A549 (cell line): ENCODE measurements around the gene CAPN11. TPM values are rescaled to one million over a fixed set of nuclear protein-coding genes. Genes with fewer than 3 reads are reported as not detected.

Source experiments
- ATAC-seq, 2 experiments: fragments of 200-7000 bp in 1 of 2; fragments of >200 bp in 1 of 2; cut with Nextera tagmentation in 1 of 2; cut with Tn5 transposase in 1 of 2; 3 replicates each; pipeline versions ENCODE4 v1.8.0 to v1.9.1; 2018 to 2020; ENCODE audit warnings: mild to moderate bottlenecking in 1 of 2, moderate library complexity in 1 of 2
- CTCF ChIA-PET: fragments of 300-600 bp; sonication (Branson Sonifier 250); formaldehyde crosslinking; extraction: SDS; loops from one replicate; lab custom pipeline; 2021; ENCODE audit warnings: antibody characterized with exemption, inconsistent platforms; lab: Yijun Ruan, JAX
- POLR2A ChIA-PET: fragments of 350-600 bp; formaldehyde crosslinking; extraction: SDS; loops from one replicate; lab custom pipeline; 2021; ENCODE audit warnings: antibody characterized with exemption, inconsistent platforms; lab: Yijun Ruan, JAX
- DNase-seq, 2 experiments: peaks; one replicate each; pipeline versions ENCODE4 v3.0.0 to v3.0.0-alpha.2; 2011 to 2016; ENCODE audit warnings: low read depth in 1 of 2, low spot score in 1 of 2
- FAIRE-seq: peaks from 2 replicates; lab custom pipeline; 2011; peaks lifted over from hg19 to GRCh38; lab: Jason Lieb, UNC
- H3K27ac ChIP-seq, 2 experiments: fragments of >200 bp; sonication (Bioruptor Twin); formaldehyde crosslinking; 3 replicates each; pipeline ENCODE4 v1.5.1; 2016 to 2017
- H3K4me1 ChIP-seq: fragments of >200 bp; sonication (Bioruptor Twin); formaldehyde crosslinking; 3 replicates; pipeline ENCODE4 v1.6.1; 2016
- H3K4me2 ChIP-seq: fragments of >200 bp; sonication (Bioruptor Twin); formaldehyde crosslinking; 3 replicates; pipeline ENCODE4 v1.6.1; 2016
- H3K4me3 ChIP-seq: fragments of >200 bp; sonication (Bioruptor Twin); formaldehyde crosslinking; 3 replicates; pipeline ENCODE4 v1.5.1; 2016
- H3K9me3 ChIP-seq: fragments of >200 bp; sonication (Bioruptor Twin); formaldehyde crosslinking; 3 replicates; pipeline ENCODE4 v1.6.1; 2016
- CHD2 ChIP-seq: fragments of 150-350 bp; IDR thresholded peaks from 2 replicates; pipeline ENCODE4 v1.6.1; 2014; ENCODE audit warnings: low read length; ENCODE audit not compliant: partially characterized antibody
- CHD4 ChIP-seq: fragments of 200-600 bp; sonication (generic); IDR thresholded peaks from 2 replicates; pipeline ENCODE4 v1.6.1; 2016; ENCODE audit warnings: antibody characterized with exemption, mild to moderate bottlenecking, borderline replicate concordance
- CTCF ChIP-seq: fragments of >200 bp; sonication (Bioruptor Twin); formaldehyde crosslinking; IDR thresholded peaks from 3 replicates; pipeline ENCODE4 v1.5.1; 2016
- EHMT2 ChIP-seq: fragments of 200-600 bp; sonication (generic); IDR thresholded peaks from 2 replicates; pipeline ENCODE4 v1.6.1; 2016; ENCODE audit warnings: antibody characterized with exemption, low read depth, mild to moderate bottlenecking, moderate library complexity
- ESRRA ChIP-seq: fragments of 150-350 bp; IDR thresholded peaks from 2 replicates; pipeline ENCODE4 v1.6.1; 2014; ENCODE audit warnings: mild to moderate bottlenecking, low read length, borderline replicate concordance
- GATA3 ChIP-seq: IDR thresholded peaks from 2 replicates; pipeline ENCODE4 v1.6.1; 2012; ENCODE audit warnings: borderline replicate concordance
- HES2 ChIP-seq: fragments of >200 bp; sonication (Bioruptor Twin); formaldehyde crosslinking; IDR thresholded peaks from 2 replicates; pipeline ENCODE4 v1.6.1; 2016
- HOXB13 ChIP-seq: fragments of 250-450 bp; sonication (Bioruptor Pico); IDR thresholded peaks from 2 replicates; pipeline ENCODE4 v1.5.0; 2020; ENCODE audit warnings: low read depth, mild to moderate bottlenecking, moderate library complexity
- JUN ChIP-seq, 2 experiments: fragments of >200 bp; sonication (Bioruptor Twin); formaldehyde crosslinking; IDR thresholded peaks; 2 replicates in 1 of 2; 3 replicates in 1 of 2; pipeline ENCODE4 v1.6.1; 2016 to 2017
- JUNB ChIP-seq: fragments of >200 bp; sonication (Bioruptor Twin); formaldehyde crosslinking; IDR thresholded peaks from 2 replicates; pipeline ENCODE4 v1.6.1; 2016
- MAZ ChIP-seq: fragments of 150-350 bp; IDR thresholded peaks from 2 replicates; pipeline ENCODE4 v1.6.1; 2014; ENCODE audit warnings: antibody characterized with exemption, low read depth, low read length, borderline replicate concordance
- MYC ChIP-seq: IDR thresholded peaks from 2 replicates; pipeline ENCODE4 v1.6.1; 2012; ENCODE audit warnings: mild to moderate bottlenecking, inconsistent platforms, low read length, improper control_type of control experiment, borderline replicate concordance
- NFE2L2 ChIP-seq: fragments of 150-350 bp; conservative IDR thresholded peaks from 2 replicates; pipeline ENCODE4 v1.6.1; 2014; ENCODE audit warnings: low read length
- NPAS2 ChIP-seq: fragments of 250-450 bp; sonication (Bioruptor Pico); IDR thresholded peaks from 2 replicates; pipeline ENCODE4 v1.8.0; 2022; ENCODE audit warnings: mild to moderate bottlenecking, moderate library complexity, borderline replicate concordance
- RAD21 ChIP-seq, 2 experiments: fragments of >200 bp in 1 of 2; sonication (Bioruptor Twin) in 1 of 2; formaldehyde crosslinking in 1 of 2; IDR thresholded peaks in 1 of 2; conservative IDR thresholded peaks in 1 of 2; 2 replicates in 1 of 2; 3 replicates in 1 of 2; pipeline ENCODE4 v1.6.1; 2012 to 2018; ENCODE audit warnings: inconsistent platforms in 1 of 2
- TFCP2L1 ChIP-seq: fragments of 250-450 bp; sonication (Bioruptor Pico); IDR thresholded peaks from 2 replicates; pipeline ENCODE4 v1.5.0; 2021; ENCODE audit warnings: mild to moderate bottlenecking
- ZC3H11A ChIP-seq: fragments of 450-650 bp; IDR thresholded peaks from 2 replicates; pipeline ENCODE4 v1.6.1; 2014; ENCODE audit warnings: antibody characterized with exemption, mild to moderate bottlenecking
- ZFP36 ChIP-seq: fragments of 450-650 bp; IDR thresholded peaks from 2 replicates; pipeline ENCODE4 v1.6.1; 2014; ENCODE audit warnings: borderline replicate concordance; ENCODE audit not compliant: partially characterized antibody
- ZNF302 ChIP-seq: fragments of 250-450 bp; sonication (Bioruptor Pico); IDR thresholded peaks from 2 replicates; pipeline ENCODE4 v1.9.0; 2021; ENCODE audit warnings: inconsistent platforms, mild to moderate bottlenecking, moderate library complexity
- ZSCAN20 ChIP-seq: fragments of 250-450 bp; sonication (Bioruptor Pico); IDR thresholded peaks from 2 replicates; pipeline ENCODE4 v1.8.0; 2022; ENCODE audit warnings: mild to moderate bottlenecking, moderate library complexity
- WGBS: methylation state at CpG from one replicate; pipeline ENCODE4 v1.1.6; 2017; ENCODE audit errors: missing lambda C conversion rate; 5-methylcytosine and 5-hydroxymethylcytosine counted together
- polyA plus RNA-seq, 4 experiments: library from polyadenylated mRNA; depleted of rRNA in 3 of 4; stranded (reverse); fragments of >200 nt; fragmentation: RNase III in 1 of 4; extraction: RNeasy Plus Mini Kit Qiagen cat#74134 plus additional on column Dnase treatment in 1 of 4; gene quantifications; 2 replicates in 3 of 4; 3 replicates in 1 of 4; pipeline ENCODE4 v1.2.3, GENCODE V29; 2011 to 2017
- TF ChIP-seq, protein P1 (sequence below): IDR thresholded peaks from 2 replicates; pipeline ENCODE4 v1.6.1; 2012; ENCODE audit warnings: low read depth, borderline replicate concordance

CAPN11 gene
- polyA plus RNA-seq, 2 of the 4 experiments (the other 2 are of a cell fraction) = 0.10 TPM; not detected in 1

DNA sequence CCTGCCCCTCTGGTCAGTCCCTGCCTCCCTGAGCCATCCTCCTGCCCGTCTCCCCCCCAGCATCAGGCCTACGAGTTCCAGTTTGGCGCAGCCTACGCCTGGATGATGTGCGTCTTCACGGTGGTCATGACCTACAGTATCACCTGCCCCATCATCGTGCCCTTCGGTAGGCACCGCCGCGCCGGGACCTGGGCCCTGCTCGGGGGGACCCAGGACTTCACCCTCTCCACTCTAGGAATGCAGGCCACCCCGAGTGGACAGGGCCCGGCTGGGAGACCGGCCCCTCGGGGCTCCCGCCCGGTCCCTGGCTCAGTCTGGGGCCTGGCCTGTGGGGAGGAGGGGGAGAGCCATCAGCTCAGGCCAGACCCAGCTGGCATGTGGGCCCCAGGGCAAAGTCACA is 6.1 kb upstream of the CAPN11 start:
- Histone ChIP-seq H3K9me3 (no peaks in the 10 kb centered on the region), H3K4me3 (no peak overlapping the region), H3K4me1 (no peaks in the 10 kb centered on the region), H3K4me2 (no peak overlapping the region), H3K27ac (no peak overlapping the region)
- CTCF ChIA-PET = interaction anchor here (0.7 to 1.7 kb wide), 11 partner anchors 9 to 68 kb away, joined by 3 to 8 read pairs (median 4); no protein-coding TSS in a partner anchor
- 94% methylated on average over 9 of the region's 19 CpGs for WGBS
- ATAC-seq (no peak), DNase-seq (no peak), FAIRE-seq (no peak)
- POLR2A ChIA-PET = no interaction called here
- no peak for TF ChIP-seq ZC3H11A
- TF ChIP-seq ZFP36 = no peak

DNA sequence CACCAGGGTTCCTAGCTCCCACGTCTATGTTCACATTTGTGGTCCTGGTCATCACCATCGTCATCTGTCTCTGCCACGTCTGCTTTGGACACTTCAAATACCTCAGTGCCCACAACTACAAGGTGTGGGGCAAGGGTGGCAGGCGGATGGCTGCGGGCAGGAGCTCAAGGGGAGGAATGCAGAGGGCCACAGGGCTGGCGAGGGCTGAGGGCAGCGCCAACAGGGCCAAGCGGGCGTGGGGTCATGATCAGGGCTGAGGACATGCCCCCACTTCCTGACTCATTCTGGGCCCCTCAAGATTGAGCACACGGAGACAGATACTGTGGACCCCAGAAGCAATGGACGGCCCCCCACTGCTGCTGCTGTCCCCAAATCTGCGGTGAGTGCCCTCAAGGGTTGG is 4.6 kb upstream of the CAPN11 start:
- ATAC-seq (no peak), DNase-seq (no peak), FAIRE-seq (no peak)
- H3K27ac ChIP-seq = no peak overlapping the region
- no peak overlapping the region for H3K4me3 ChIP-seq
- TF ChIP-seq NPAS2 (CRISPR knock-in tag) (no peak), EHMT2 (no peak), CTCF (no peak), ZFP36 (no peak), TFCP2L1 (no peak), RAD21 (conservative IDR thresholded peaks at IDR 0.05 in 1 of 2, IDR thresholded peaks at IDR 0.05 in 1 of 2) (no peak), ZSCAN20 (CRISPR knock-in tag) (no peak), ZNF302 (CRISPR knock-in tag) (no peak), JUNB (no peak)
- TF ChIP-seq, protein P1, sequence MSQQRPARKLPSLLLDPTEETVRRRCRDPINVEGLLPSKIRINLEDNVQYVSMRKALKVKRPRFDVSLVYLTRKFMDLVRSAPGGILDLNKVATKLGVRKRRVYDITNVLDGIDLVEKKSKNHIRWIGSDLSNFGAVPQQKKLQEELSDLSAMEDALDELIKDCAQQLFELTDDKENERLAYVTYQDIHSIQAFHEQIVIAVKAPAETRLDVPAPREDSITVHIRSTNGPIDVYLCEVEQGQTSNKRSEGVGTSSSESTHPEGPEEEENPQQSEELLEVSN = no peak
- TF ChIP-seq, all 56 proteins: peak for 0
- CTCF ChIA-PET = interaction anchor here (0.6 to 4.0 kb wide), 8 partner anchors 10 to 60 kb away, joined by 3 to 11 read pairs (median 4); no protein-coding TSS in a partner anchor
- 84% methylated on average over 6 of the region's 12 CpGs for WGBS
- POLR2A ChIA-PET = no interaction called here
- no peak overlapping the region for H3K4me2 ChIP-seq
- H3K9me3 ChIP-seq = no peaks in the 10 kb centered on the region
- no peaks in the 10 kb centered on the region for H3K4me1 ChIP-seq

DNA sequence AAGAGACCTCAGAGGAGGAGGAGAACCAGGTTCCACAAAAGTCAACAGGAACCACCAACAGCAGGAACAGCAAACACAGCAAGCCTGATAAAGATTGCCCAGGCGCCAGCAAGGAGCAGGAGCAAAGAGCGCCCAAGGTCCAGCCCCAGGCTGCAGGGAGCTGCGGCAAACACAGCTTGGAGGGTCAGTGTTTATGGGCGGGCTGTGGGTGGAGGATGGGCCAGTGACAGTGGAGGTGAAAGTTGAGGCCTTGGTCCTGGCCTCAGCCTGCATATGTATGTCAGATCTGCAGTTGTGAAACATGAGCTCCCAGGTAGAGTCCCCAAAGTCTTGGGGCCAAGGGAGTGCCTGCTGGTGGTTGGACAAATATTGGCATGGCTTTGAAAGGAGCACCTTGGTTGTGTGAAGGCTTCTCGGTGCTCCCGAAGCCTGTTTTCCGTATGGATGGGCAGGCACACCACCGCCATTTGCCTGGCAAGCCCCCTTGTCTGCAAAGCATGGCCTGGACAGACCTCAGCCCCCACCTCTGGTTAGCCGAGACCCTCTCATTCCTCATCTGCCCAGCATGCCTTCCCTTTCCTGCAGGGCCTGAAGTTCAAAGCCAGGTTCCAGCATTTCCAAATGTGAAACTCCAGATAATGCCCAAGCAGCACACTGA is 2.0 kb upstream of the CAPN11 start:
- Histone ChIP-seq H3K27ac (no peak overlapping the region), H3K4me3 (no peak overlapping the region), H3K9me3 (no peaks in the 10 kb centered on the region), H3K4me2 (no peak overlapping the region), H3K4me1 (no peaks in the 10 kb centered on the region)
- POLR2A ChIA-PET = no interaction called here
- ATAC-seq = no peak
- 82% methylated on average over 9 of the region's 9 CpGs for WGBS
- DNase-seq = no peak
- no peak for TF ChIP-seq NFE2L2
- no peak for TF ChIP-seq CHD4
- TF ChIP-seq MYC = no peak
- TF ChIP-seq MAZ = no peak
- no peak for TF ChIP-seq CHD2
- TF ChIP-seq JUNB = no peak
- TF ChIP-seq EHMT2 = no peak
- TF ChIP-seq HOXB13 (CRISPR knock-in tag) = no peak
- TF ChIP-seq GATA3 = no peak
- TF ChIP-seq CTCF = no peak
- TF ChIP-seq HES2 = no peak
- no peak for TF ChIP-seq ZC3H11A
- TF ChIP-seq TFCP2L1 = no peak
- TF ChIP-seq ESRRA = no peak
- no peak for TF ChIP-seq RAD21 (conservative IDR thresholded peaks at IDR 0.05 in 1 of 2, IDR thresholded peaks at IDR 0.05 in 1 of 2)
- no peak for TF ChIP-seq ZSCAN20 (CRISPR knock-in tag)
- TF ChIP-seq JUN (IDR thresholded peaks at IDR 0.05) = no peak
- FAIRE-seq = no peak
- CTCF ChIA-PET = interaction anchor here (1.1 to 4.0 kb wide), 3 partner anchors 16 to 78 kb away, joined by 3 to 11 read pairs (median 6); no protein-coding TSS in a partner anchor
